C4-2B (cell line): Measurements from ENCODE around the gene OSBPL7.

ENCODE experiments used
- H3K27ac ChIP-seq: fragments of 450-650 bp; 2 replicates; pipeline ENCODE4 v1.5.1; 2017
- ZFX ChIP-seq: fragments of 450-650 bp; IDR thresholded peaks from 2 replicates; pipeline ENCODE4 v1.6.1; 2017
- TF ChIP-seq, protein P1 (sequence below): fragments of 450-650 bp; conservative IDR thresholded peaks from 2 replicates; pipeline ENCODE4 v1.5.1; 2017; ENCODE audit warnings: mild to moderate bottlenecking

OSBPL7 gene

GRCh38 chr17:47821424-47822391 lies at the start of gene OSBPL7:
Gene OSBPL7 (minus strand): TSS chr17:47821794. CDS start chr17:47820278, 1,516 bp downstream.
- H3K27ac ChIP-seq = peak within 1 kb of the TSS; percentile 53
- TF ChIP-seq, protein P1, sequence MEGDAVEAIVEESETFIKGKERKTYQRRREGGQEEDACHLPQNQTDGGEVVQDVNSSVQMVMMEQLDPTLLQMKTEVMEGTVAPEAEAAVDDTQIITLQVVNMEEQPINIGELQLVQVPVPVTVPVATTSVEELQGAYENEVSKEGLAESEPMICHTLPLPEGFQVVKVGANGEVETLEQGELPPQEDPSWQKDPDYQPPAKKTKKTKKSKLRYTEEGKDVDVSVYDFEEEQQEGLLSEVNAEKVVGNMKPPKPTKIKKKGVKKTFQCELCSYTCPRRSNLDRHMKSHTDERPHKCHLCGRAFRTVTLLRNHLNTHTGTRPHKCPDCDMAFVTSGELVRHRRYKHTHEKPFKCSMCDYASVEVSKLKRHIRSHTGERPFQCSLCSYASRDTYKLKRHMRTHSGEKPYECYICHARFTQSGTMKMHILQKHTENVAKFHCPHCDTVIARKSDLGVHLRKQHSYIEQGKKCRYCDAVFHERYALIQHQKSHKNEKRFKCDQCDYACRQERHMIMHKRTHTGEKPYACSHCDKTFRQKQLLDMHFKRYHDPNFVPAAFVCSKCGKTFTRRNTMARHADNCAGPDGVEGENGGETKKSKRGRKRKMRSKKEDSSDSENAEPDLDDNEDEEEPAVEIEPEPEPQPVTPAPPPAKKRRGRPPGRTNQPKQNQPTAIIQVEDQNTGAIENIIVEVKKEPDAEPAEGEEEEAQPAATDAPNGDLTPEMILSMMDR = no peak
- TF ChIP-seq ZFX = no peak

DNA sequence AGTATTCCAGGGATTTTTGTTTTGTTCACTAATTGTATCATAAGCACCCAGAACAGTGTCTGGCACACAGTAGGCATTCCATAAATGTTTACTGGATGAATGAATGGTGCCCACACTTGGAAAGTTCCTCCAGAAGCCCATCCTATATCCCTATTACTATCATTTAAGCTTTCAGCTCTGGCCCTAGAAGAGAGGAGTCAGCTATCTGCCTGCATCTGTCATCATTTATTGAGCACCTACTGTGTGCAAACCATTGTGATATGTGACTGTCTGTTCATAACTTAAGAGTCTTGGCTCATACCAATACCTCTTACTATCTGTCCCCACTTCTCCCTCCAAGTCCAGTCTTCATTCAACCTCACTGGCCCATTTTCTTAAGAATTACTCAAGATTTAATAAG lies 49.5 kb upstream of the OSBPL7 start:
- no peak for TF ChIP-seq ZFX
- TF ChIP-seq, protein P1 = no peak
- no peak overlapping the region for H3K27ac ChIP-seq

- H3K27ac ChIP-seq = no peak overlapping the region
- TF ChIP-seq, protein P1 = no peak
- no peak for TF ChIP-seq ZFX
These were observed 48.5 kb upstream of the OSBPL7 start for GRCh38 chr17:47870056-47870455.

- TF ChIP-seq, protein P1 = no peak
- TF ChIP-seq ZFX = no peak
- no peak overlapping the region for H3K27ac ChIP-seq
These were observed 47.5 kb upstream of the OSBPL7 start for GRCh38 chr17:47869114-47869513.

DNA sequence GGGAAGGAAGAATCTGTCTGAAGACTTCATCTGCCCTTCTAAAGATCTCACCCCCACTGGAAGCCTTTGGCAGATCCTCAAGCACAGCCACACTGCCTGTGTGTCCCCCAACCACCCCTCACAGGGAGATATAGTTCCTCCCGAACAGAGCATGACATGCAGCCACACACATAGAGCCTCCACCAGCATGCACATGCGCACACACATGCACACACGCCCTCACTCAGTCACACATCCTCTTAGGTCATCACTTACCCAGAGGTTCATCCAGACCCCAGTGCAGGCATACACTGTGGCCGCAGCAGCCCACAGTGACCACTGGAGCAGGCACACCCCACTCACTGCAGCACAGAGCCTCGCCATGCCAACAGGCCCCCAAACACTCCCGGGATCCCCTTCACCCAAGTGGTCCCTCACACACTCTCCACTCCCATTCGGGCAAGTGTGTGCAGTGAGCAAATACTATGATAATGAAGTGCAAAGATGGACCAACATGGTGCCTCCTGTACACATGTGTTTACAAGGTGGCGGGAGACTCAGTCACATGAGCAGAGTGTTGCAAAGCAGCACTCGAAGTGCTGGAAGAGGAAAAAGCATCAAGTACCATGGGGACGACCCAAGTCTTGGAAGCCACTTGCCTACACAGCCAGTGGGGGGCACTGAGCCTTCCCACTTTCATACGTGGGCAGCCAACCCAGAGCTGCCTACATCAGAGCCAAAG lies 46.4 kb upstream of the OSBPL7 start:
- no peak overlapping the region for H3K27ac ChIP-seq

DNA sequence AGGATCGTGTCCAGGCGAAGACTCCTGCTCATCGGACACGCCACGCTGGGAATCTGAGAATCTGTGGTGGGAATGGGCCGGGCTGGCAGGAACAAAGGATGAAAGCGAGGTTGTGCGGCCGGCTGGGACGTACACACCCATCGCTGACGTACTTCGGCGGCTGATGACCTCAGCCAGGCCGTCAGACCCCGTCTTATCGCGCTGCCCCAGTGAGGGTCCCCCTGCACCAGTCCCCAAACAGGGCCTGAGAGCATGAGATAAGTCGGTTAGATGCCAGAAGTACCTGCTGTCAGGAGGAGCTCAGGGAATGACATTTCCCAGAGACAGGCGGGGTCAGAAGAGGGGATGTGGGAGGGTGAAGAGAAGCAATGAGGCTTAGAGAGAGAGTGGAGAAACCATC lies 45.3 kb upstream of the OSBPL7 start:
- H3K27ac ChIP-seq = no peak overlapping the region
- no peak for TF ChIP-seq ZFX
- TF ChIP-seq, protein P1 = no peak

More for the DNA sequence above, 46.4 kb upstream of the OSBPL7 start:
- TF ChIP-seq ZFX = no peak
- TF ChIP-seq, protein P1 = no peak

GRCh38 chr17:47864791-47865216 lies 43.2 kb upstream of the OSBPL7 start:
- H3K27ac ChIP-seq = no peak overlapping the region
- TF ChIP-seq ZFX = no peak
- TF ChIP-seq, protein P1 = no peak
